ENCODE data around the gene CTAG1B. TPM values are rescaled to one million over a fixed set of nuclear protein-coding genes. Genes with fewer than 3 reads are reported as not detected.
"Not testable (repeated sequence)": the region's sequence is repeated elsewhere in the genome, so short reads cannot be mapped to it uniquely, and the experiment has no call there.

Gene CTAG1B
- total RNA-seq, 1 experiment from 2014 or later = not detected

DNA sequence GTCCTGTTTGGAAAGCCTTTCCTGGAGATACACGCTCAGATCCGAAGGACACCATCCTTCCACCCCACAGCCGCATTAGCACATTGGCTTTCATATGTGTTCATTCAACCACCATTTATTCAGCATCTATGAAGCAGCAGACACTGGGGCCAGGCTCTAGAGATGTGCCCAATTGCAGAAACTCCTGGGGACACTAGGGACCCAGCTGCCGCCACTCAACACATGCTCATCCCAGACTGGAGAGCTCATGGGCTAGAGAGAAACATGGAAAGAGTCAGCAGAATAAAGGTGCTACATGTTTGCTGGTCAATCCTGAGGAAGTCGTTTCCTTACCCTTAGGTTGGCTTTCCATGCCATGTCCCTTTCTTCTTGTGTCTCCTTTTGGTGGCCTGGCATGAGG, 26.6 kb downstream of the CTAG1B start:
- DNase-seq (ENCODE audit: extremely low read depth, low read depth) = no peak

DNA sequence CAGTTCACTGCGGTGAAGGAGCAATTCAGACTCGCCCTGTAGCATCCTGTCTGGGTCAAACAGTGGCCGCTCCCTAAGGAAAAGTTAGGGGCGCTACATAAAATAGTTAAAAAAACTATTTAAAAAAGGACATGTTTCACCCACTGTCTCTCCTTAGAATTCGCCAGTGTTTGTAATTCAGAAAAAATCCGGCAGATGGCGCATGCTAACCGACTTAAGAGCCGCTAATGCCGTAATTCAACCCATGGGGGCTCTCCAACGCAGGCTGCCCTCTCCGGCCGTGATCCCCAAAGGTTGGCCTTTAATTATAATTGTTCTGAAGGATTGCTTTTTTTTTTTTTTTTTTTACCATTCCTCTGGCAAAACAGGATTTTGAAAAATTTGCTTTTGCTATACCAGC, 28.7 kb downstream of the CTAG1B start:
- DNase-seq (ENCODE audit: extremely low read depth, low read depth) = not testable (repeated sequence)

DNA sequence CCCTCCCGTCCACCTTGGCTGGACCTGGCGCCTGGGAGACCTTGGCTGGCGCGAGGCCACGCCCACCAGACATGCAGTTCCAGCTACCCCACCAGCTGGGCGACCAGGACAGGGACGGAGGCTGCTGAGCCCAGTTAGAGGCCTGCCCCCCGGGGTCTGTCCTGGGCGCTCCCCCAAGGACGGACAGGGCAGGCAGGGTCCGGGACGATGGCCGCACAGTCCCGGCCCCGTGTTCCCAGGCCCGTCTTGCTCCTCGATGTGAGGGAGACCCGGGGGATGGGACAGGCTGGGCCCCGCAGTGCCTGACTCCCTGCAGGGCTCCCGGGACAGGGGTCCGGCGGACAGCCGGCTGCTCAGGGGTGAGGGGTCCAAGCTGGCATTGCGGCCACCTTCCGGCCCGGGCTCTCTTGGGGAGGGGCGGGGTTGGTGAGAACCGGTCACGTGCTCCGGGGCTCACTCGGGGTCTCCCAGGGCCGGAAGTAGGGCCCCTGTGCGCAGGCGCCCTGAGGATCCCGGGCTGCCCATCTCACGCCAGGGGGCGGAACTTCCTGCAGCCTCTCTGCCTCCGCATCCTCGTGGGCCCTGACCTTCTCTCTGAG, 34.4 kb downstream of the CTAG1B start, which contains the start of gene CTAG1A:
TSS of gene CTAG1A (plus strand) at position 549 of the 599 bp plus-strand sequence. CDS start 74 bp downstream, outside the sequence.
- DNase-seq (ENCODE audit: extremely low read depth, low read depth) = not testable (repeated sequence)

DNA sequence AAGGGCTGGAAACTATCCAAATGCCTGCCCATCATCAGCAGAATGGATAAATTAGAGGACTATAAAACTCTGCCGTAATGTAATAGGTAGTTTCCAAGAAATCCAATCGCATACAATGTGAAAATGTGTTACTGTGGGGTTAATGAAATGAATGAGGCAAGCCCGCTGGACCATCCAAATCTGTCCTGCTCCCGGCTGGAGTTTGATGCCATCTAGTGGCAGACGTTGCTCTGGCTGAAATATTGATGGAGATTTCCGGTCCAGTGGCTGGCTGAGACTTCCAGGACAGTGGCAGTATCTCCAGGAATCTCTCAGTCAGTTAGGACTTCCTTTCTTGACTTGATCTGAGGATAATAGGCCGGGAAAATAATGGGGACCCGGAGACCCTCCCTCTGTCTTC, 36.1 kb downstream of the CTAG1B start:
- not testable (repeated sequence) for DNase-seq (ENCODE audit: extremely low read depth, low read depth)

DNA sequence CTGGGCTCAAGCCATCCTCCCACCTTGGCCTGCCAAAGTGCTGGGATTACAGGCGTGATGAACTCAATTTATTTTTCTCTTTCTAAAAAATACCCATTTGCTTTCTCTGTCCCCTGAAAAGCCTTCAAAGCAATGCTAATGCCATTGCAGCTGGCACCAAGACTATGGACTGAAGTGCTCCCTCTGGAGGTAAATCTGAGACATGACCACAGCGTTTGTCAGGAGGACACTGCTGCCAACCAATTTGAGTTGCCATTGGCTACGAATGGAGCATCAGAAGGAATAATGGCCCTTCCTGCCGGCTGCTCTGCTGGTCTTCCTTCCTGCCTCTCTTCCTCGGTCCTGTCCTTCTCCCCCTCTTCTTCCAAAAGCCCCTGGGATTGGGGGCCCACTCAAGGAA, 44.0 kb downstream of the CTAG1B start:
- DNase-seq (ENCODE audit: extremely low read depth, low read depth) = not testable (repeated sequence)

DNA sequence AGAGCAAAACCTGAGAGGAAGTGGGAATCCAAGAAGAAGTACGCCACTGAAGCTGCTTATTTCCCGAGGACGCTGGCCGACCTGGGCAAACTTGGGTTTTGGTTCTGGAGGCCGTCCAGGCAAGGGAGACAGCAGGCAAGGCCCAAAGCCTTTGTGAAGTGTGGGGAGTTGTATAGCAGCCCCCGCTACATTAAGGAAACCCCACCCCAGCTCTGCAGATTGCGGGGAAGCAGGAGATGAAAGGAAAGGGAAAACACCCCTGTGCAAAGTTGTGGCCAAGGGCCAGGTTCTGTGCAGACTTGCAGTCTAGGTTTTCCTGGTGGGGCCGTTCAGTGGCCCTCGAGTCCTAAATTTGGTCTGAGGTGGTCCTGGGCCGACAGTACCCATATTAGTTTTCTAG, 46.0 kb downstream of the CTAG1B start:
- DNase-seq (ENCODE audit: extremely low read depth, low read depth) = not testable (repeated sequence)

DNA sequence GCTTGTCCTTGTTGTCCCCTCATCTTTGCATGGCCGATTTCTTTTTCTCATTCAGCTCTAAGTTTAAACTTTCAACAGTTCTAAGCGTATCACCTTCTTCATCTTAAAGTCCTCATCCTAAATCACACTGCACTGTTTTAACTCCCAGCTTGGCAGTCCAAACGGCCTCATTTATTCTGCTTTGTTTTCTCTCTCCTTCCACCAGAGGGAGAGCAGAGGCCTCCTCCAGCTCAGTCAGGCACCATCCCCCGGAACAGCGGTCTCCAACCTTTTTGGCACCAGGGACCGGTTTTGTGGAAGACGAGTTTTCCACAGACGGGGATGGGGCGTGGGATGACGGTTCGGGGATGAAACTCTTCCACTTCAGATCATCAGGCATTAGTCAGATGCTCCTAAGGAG, 48.7 kb downstream of the CTAG1B start:
- DNase-seq (ENCODE audit: extremely low read depth, low read depth) = not testable (repeated sequence)

Small RNAs within 50 kb of the gene (small RNA-seq; reads per million reads assigned to genes)
- gene AC244090.1 = 0 reads per million in 2 experiments
- gene AC244107.2 = 0 reads per million in 2 experiments

Other genes with a start within 250 kb of the CTAG1B start
- 901 and 1,031 TPM in 2 replicates for gene FLNA, start 244.6 kb downstream of the CTAG1B start, total RNA-seq (2014; rRNA removed; shearing (Covaris generic))
- 85.8 and 98.2 TPM in 2 replicates for gene EMD, start 240.0 kb downstream of the CTAG1B start, total RNA-seq (2014; rRNA removed; shearing (Covaris generic))
- 5,948 and 7,043 TPM in 2 replicates for gene RPL10, start 220.9 kb downstream of the CTAG1B start, total RNA-seq (2014; rRNA removed; shearing (Covaris generic))
- 45.8 and 48.9 TPM in 2 replicates for gene DNASE1L1, start 210.0 kb downstream of the CTAG1B start, total RNA-seq (2014; rRNA removed; shearing (Covaris generic))
- gene TAFAZZIN, start 207.7 kb downstream of the CTAG1B start, total RNA-seq (2014; rRNA removed; shearing (Covaris generic)) = 43.7 and 53.6 TPM in 2 replicates
- 99.0 and 105 TPM in 2 replicates for gene ATP6AP1, start 190.6 kb downstream of the CTAG1B start, total RNA-seq (2014; rRNA removed; shearing (Covaris generic))
- gene GDI1, start 182.1 kb downstream of the CTAG1B start, total RNA-seq (2014; rRNA removed; shearing (Covaris generic)) = 99.9 and 117 TPM in 2 replicates
- gene FAM50A, start 175.1 kb downstream of the CTAG1B start, total RNA-seq (2014; rRNA removed; shearing (Covaris generic)) = 62.2 and 67.5 TPM in 2 replicates
- gene PLXNA3, start 161.0 kb downstream of the CTAG1B start, total RNA-seq (2014; rRNA removed; shearing (Covaris generic)) = 6.5 and 7.1 TPM in 2 replicates
- 35.4 and 45.5 TPM in 2 replicates for gene LAGE3, start 140.0 kb downstream of the CTAG1B start, total RNA-seq (2014; rRNA removed; shearing (Covaris generic))
- gene UBL4A, start 132.7 kb downstream of the CTAG1B start, total RNA-seq (2014; rRNA removed; shearing (Covaris generic)) = 93.2 and 97.7 TPM in 2 replicates
- gene SLC10A3, start 128.7 kb downstream of the CTAG1B start, total RNA-seq (2014; rRNA removed; shearing (Covaris generic)) = 27.9 and 34.8 TPM in 2 replicates
- gene FAM3A, start 103.0 kb downstream of the CTAG1B start, total RNA-seq (2014; rRNA removed; shearing (Covaris generic)) = 42.1 and 44.3 TPM in 2 replicates
- gene G6PD, start 72.4 kb downstream of the CTAG1B start, total RNA-seq (2014; rRNA removed; shearing (Covaris generic)) = 369 and 378 TPM in 2 replicates
- 33.2 and 37.9 TPM in 2 replicates for gene IKBKG, start 71.7 kb downstream of the CTAG1B start, total RNA-seq (2014; rRNA removed; shearing (Covaris generic))
- not detected in 2 replicates for gene CTAG1A, start 34.1 kb downstream of the CTAG1B start, total RNA-seq (2014; rRNA removed; shearing (Covaris generic))
- gene CTAG2, start 34.3 kb upstream of the CTAG1B start, total RNA-seq (2014; rRNA removed; shearing (Covaris generic)) = not detected in 2 replicates
- gene GAB3, start 131.8 kb upstream of the CTAG1B start, total RNA-seq (2014; rRNA removed; shearing (Covaris generic)) = 0.20 and 0.89 TPM in 2 replicates
- 140 and 153 TPM in 2 replicates for gene DKC1, start 143.6 kb upstream of the CTAG1B start, total RNA-seq (2014; rRNA removed; shearing (Covaris generic))
- 15.1 and 17.4 TPM in 2 replicates for gene MPP1, start 186.2 kb upstream of the CTAG1B start, total RNA-seq (2014; rRNA removed; shearing (Covaris generic))
- not detected in 2 replicates for gene SMIM9, start 215.4 kb upstream of the CTAG1B start, total RNA-seq (2014; rRNA removed; shearing (Covaris generic))

All from NCI-H460 (cell line).